ENCODE data around the gene A3GALT2.

A3GALT2 gene

GRCh38 chr1:33288976-33289857, 31.7 kb downstream of the A3GALT2 start:
- no peak for DNase-seq

- DNase-seq: no peak
Observed at GRCh38 chr1:33287317-33287716, 33.6 kb downstream of the A3GALT2 start.

GRCh38 chr1:33286451-33287185, 34.3 kb downstream of the A3GALT2 start:
- DNase-seq: no peak

DNA sequence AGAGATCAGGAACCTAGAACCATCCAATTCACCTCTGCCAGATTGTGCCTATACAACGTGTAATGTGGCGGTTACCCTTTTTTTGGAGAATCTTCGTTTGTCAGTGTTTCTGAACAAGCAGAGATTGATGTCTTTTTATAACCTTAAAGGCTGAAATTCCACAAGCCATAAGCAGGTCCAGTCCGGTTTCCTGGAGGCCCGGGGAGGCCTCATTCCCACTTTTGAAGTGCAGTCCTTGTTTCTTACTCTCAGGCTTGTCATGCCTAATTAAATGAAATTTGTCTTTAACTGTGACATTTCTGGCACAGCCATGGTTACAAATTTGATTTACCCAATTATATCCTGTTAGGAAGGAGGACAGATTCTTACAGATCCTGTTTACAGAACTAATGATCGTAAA, 36.8 kb downstream of the A3GALT2 start:
- DNase-seq: no peak

DNA sequence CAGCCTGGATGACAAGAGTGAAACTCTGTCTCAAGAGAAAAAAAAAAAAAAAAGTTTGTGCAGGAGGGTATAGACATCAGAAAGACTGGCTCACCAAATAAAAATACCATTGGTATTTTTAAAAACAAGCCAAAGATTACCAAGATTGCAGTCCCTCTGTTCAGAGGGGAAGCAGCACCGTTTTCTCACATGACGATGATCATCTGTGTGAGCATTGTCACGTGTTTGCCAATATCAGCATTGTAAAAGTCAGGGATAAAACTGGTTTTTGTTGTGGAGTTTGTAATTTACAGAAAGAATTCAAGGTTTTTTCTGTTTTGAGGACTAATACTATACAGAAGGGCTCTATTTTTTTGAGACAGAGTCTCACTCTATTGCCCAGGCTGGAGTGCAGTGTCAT, 38.1 kb downstream of the A3GALT2 start:
- no peak for DNase-seq

DNA sequence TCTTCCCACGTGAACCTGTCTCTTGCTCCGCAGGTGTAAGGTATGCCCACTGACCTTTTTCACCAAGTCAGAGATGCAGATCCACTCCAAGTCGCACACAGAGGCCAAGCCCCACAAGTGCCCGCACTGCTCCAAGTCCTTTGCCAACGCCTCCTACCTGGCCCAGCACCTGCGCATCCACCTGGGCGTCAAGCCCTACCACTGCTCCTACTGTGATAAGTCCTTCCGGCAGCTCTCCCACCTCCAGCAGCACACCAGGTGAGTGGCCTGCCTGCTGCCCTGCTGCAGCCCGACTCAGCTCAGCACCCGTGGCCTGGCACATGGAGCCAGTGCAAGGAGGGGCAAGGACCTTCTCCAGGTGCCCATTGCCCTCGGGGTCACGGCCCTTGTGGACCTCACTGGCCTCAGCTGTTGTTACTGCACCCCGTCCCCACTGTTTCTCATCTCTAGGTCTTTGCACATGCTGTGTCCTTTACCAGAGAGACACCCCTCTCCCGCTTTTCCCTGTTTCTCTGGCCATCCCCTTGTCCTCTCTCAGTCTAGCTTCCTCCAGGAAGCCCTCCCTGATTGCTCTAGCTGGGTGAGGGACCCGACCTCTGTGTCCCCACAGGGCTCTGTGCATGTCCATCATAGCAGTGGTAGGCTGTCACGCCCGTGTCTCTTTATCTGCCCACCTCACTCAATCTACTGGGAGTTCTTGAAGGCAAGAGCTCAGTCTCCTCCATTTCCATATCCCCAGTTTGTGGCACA, 39.2 kb downstream of the A3GALT2 start:
- DNase-seq: no peak

GRCh38 chr1:33280091-33280661, 40.7 kb downstream of the A3GALT2 start:
- DNase-seq: no peak

DNA sequence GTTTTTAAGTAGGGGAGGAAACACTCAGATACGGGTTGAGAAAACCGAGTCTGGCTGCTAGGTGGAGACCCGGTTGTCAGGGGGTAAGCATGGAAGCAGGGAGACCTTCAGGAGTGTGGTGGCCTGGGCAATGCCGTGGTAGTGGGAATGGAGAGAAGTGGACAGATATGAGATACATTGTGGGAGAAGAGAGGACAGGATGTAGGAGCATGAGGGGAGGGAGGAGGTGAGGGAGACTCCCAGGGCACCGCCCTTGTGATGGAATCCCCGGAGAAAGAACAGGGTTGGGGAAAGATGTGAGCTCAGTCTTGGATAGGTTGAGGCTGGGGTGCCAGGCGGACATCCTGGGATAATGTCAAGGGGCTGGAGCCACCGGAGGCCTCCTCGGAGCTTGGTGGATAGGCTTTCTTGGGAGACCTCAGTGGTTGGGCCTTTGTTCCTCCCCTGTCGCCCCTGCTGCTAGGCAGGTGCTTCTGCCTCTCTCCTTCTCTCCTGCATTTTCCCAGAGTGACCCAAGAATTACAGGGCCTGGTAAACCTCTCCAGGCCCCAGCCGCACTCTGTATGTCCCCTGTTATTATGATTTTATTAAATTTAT, 43.3 kb downstream of the A3GALT2 start:
- DNase-seq: no peak

- no peak for DNase-seq
Observed at GRCh38 chr1:33276573-33277298, 44.2 kb downstream of the A3GALT2 start.

- DNase-seq: no peak
Observed at GRCh38 chr1:33275706-33276572, 45.0 kb downstream of the A3GALT2 start.

- no peak for DNase-seq
Observed at GRCh38 chr1:33275195-33275594, 45.7 kb downstream of the A3GALT2 start.

GRCh38 chr1:33274446-33274845, 46.5 kb downstream of the A3GALT2 start:
- DNase-seq: no peak

GRCh38 chr1:33273961-33274371, 46.9 kb downstream of the A3GALT2 start:
- DNase-seq: no peak

DNA sequence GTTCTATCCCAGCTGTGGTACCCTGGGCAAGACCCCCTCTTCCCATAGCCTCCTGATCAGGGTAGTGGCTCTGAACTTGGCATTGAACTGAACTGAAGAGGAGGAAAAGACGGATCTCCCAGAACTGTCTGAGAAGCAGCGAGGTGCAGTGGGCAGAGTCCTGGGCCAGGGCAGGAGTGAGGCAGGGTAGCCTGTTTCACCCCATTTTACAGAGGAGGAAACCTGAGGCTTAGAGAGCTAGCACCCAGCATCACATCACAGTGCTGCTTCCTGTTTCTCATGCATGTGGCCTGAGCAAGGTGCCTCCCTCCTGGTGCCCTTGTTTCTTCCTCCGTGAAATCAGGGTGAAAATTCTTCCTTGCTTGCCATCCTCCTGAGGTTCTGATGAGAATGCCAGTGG, 47.5 kb downstream of the A3GALT2 start:
- DNase-seq: no peak

- no peak for DNase-seq
Observed at GRCh38 chr1:33272930-33273329, 48.0 kb downstream of the A3GALT2 start.

GRCh38 chr1:33272509-33272908, 48.4 kb downstream of the A3GALT2 start:
- DNase-seq: no peak

- DNase-seq: no peak
Observed at GRCh38 chr1:33271666-33272505, 49.0 kb downstream of the A3GALT2 start.

DNA sequence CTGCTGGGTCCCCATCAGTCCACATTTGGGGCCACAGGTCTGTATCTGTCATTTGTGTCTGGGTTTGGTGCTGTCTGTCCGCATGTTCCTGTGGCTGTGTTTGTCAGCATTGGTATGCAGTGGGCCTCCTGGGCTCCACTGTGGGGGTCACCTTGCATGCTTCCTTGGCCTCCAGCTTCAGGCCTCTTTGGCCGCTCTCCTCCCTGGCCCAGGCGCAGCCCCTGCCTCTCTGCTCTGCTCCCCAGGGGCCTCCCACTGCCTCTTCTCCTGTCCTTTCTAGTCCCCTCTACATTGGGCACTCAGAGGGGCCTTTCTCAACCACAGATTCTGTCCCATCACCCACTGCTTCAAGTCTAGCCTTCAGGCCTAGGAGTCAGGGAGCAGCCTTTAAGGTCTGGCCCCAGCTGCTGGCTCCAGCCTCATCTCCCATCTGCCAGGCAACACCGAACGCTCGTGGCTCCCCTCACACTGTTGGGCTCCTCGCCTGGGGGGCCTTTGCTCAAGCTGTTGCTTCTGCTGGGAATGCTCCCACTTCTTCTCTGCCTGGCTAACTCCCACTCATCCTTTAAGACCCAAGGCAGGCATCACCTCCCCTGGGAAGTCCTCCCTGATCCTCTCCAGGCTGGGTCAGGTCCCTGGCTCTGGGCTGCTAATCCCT, 50.0 kb downstream of the A3GALT2 start:
- DNase-seq: no peak

- DNase-seq: no peak
Observed at GRCh38 chr1:33270379-33270778, 50.5 kb downstream of the A3GALT2 start.
